ENCODE measurements around the gene ZNF385B.

DNA sequence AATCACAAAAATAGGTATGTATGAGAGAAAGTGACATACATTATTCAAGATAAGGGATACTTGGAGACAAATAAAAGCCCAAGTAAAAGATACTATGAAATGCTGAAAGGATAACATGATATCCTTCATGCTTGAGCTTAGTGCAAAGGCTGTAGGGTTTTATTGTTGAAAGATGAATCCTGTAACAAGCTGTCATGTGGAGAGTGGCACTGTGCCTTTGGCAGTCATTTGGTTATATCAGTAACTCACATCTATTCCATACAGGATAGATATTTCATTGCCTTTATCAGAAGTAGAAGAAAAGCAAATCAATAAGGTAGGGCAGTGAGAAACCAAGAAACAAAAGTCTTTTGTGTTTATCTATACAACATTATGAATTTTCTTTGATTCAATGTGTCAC lies 211.0 kb downstream of the ZNF385B start:
- TF ChIP-seq POLR2A (IDR thresholded peaks at IDR 0.05; ENCODE audit: low read depth, low read length) (no peak), POLR2AphosphoS5 (IDR thresholded peaks at IDR 0.05; ENCODE audit: low read depth, low read length) (no peak), TAF1 (IDR thresholded peaks at IDR 0.05; ENCODE audit: borderline replicate concordance, low read depth, low read length) (no peak)
